Fibroblast of skin of right biceps (primary cell): ENCODE data around the gene XPNPEP2.

ENCODE experiments used
- DNase-seq: peaks from one replicate; pipeline ENCODE4 v3.0.0-alpha.2; 2013

XPNPEP2 gene

GRCh38 chrX:129781680-129782495 is 43.1 kb downstream of the XPNPEP2 start:
- no peak for DNase-seq

GRCh38 chrX:129782706-129783105 is 43.9 kb downstream of the XPNPEP2 start:
- no peak for DNase-seq

GRCh38 chrX:129783291-129783713 is 44.5 kb downstream of the XPNPEP2 start:
- DNase-seq = no peak

DNA sequence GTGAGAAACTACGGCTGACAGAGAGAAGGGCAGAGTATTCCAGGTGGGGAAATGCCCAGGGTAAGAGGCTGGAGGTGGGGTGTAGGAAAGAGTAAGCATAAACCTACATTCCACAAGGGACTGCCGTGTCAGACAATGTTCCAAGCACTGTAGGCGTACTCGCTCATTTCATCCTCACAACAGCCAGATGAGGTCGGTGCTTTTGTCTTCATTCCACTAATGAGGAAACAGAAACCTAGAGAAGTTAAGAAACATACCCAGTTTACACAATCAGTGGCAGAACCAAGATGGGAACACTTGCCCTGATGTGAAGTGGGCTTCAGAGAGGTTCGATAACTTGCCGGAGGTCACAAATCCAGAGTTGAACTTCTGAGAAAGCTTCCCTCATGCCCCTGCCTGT is 45.6 kb downstream of the XPNPEP2 start:
- DNase-seq = no peak

DNA sequence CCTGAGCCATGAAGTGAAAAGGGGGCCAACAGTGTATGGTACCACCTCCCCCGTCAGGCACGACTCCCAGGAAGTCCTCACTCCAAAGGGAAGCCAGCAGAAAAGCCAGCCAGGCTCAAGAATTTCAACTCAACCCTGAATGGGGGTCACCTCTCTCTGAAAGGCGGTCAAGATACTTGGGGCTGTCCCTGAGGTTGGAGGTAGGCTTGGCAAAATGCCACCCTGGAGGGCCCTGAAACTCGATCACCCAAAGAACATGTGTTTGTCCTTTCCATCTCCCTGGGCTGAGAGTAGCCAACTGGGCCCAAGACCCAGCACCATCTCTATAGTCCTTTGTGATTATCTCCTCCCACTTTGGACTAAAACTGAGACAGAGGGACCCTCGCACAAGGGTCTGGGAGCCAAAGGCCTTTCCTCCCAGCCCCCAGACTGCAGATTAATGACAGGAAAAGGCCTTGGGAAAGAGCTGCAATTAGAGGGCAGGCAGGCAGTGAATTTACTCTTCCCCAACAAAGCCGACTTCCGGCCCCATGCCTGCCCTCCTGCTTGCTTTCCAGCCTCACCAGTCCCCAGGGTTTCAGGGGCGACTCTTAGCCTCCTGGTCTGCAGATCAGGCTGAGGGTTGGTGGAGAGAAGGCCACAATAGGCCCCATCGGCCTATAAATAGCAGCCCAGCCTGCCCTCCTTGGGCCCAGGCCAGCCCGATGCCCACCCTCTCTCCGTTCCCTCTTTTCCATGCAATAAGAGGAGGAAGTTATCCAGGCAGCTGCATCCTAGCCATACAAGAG is 46.6 kb downstream of the XPNPEP2 start:
- no peak for DNase-seq

- no peak for DNase-seq
Measured at GRCh38 chrX:129786210-129786651, 47.5 kb downstream of the XPNPEP2 start.

DNA sequence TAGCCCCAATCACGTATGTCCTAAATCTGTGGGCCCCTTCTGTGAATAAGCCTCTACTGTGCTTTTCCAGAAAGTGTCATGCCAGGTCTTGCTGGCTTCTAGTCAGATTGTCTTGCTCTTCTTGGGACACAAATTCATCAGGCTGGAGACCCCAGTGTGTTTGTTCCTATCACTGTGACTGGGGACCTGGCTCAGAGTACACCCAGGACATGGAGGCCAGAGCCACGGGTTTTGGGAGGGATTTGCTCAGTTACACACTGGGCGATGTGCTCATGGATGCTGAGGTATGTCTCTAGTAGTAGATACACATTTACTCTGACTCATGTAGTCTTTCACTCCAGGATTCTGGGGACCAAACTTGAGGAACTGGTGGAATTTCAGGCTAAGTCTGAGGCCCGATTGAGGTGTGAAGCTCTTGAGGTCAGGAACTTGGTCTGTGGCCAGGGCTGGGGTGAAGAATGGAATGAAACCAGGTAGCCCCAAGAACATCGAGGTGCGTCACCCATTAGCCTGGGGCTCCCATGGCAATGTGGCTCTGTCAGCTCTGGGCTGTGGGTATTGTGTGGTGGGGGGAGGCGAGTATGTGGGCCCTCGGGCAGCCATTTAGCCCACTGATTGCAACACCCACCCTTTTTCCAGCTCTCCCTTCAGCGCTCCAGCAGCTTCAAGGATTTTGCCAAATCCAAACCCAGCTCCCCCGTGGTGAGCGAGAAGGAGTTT is 48.7 kb downstream of the XPNPEP2 start:
- DNase-seq = no peak

DNA sequence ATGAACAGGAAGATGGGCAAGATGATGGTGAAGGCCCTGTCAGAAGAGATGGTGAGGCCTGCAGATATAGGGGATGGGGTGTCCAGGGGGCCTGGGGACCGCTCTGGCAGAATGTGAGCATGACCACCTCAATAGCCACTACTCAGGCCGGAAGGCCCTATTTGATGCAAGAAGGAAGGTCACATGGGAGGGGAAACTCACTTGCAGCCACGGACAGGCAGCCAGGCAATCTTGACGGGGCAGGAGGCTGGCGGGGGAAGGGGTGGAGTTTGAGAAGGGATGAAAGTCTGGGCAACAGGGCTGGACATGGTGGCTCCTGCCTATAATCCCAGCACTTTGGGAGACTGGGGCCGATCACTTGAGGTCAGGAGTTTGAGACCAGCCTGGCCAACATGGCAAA is 49.7 kb downstream of the XPNPEP2 start:
- DNase-seq = no peak

GRCh38 chrX:129790146-129790545 is 51.4 kb downstream of the XPNPEP2 start:
- DNase-seq = no peak

GRCh38 chrX:129790808-129791207 is 52.0 kb downstream of the XPNPEP2 start:
- DNase-seq = no peak

DNA sequence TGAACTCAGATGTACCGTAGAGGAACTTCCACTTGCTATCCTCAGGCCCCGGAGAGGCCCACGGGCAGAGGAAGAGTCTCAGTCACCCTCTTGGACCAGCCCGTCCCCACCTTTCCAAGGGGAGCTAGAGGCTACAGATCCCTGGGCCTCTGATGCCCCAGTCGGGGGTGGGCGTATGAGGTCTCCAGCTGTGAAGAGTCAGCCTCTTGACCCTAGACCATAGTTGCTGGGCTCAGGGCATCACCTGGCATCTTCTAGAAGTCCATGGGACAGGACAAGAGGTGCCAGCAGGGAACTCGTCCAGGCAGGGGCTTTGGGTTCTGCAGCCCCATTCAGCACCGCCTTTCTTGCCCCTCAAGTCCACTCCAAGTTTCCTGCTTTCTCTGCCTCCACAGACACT is 52.6 kb downstream of the XPNPEP2 start:
- DNase-seq = no peak

DNA sequence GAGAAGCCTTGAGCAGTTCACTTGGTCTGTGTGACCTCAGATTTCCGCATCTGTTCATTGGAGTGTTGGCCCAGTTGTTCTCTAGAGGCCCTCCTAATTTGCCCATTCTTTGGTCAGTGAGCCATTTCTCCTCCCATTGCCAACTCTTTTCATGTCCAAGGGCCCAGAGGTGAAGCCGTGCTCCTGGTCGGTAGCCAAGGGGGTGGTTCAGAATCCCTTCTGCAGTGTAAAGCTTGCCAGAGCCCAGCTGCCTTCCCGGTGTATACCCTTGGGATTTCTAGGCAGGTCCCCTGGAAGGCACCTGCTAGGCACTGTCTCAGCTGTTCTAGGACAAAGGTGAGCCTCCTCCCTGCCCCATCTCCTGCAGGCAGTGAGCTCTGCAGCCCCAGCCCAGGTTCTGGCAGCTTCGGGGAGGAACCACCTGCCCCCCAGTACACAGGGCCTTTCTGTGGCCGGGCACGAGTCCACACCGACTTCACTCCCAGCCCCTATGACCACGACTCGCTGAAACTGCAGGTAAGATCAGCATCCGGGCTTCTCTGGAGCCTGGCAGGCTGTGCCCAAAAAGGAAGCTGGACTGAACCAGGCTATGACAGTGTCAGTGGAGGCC is 53.3 kb downstream of the XPNPEP2 start:
- no peak for DNase-seq

GRCh38 chrX:129792586-129793291 is 54.0 kb downstream of the XPNPEP2 start:
- DNase-seq = no peak

DNA sequence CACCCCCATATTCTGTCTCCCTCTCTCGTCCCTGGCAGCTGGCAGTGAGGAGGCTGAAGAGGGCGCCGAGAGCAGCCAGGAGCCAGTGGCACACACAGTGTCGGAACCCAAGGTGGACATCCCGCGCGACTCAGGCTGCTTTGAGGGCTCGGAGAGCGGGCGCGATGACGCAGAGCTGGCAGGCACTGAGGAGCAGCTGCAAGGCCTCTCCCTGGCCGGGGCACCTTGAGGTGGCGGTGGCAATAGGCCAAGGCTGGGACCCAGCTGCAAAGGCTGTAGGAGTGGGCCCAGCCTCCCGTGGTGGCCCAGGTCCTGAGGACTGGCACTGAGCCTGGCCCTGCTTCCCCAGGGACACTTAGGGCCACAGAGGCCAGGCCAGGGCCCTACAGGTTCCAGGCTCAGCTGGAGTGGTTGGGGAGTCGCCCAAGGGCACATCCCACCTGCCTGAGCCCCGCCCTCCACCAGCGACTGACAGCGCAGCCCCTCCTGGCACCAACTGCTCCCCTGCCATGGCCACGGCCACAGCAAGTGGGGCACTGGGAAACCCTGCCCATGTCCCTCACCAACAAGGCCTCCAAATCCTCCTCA is 54.9 kb downstream of the XPNPEP2 start:
- no peak for DNase-seq

DNA sequence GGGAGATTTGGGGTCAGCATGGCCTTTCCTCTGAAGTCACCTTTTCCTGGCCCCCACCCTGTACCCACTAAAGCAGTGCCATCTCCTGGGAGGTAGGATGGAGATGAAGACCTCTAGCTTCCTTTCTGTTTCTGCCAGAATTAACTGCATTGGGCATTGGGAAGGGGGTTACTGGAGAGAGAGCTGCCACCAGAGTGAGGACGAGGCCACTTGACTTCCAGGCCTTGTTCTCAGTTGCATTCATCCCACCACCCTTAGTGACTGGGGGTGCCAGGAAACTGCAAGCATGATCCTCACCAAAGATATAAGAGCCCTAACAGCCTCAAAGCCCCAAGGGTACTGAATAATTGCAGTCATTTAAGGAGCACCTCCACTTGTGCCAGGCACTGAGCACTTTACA is 56.8 kb downstream of the XPNPEP2 start:
- no peak for DNase-seq

- DNase-seq = no peak
Measured at GRCh38 chrX:129797251-129797906, 58.6 kb downstream of the XPNPEP2 start.

- no peak for DNase-seq
Measured at GRCh38 chrX:129798456-129798855, 59.7 kb downstream of the XPNPEP2 start.

DNA sequence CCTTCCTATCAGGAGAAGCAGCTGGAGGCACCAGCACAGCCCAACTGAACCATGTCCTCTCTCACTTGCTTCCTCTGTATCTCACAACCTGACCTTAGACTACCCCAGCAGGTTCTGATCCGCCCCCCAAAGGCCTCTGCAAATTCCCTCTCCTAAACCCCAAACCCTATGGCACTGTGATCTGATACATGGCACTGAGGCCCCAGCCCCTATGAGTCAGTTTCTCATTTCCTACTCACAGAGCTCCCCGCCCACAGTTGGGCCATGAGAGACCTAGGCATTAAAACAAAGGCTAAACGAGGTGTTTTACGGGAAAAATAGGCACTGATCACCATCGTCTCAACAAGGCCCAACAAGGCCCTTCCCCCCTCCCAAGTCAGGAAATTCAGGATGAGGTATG is 60.1 kb downstream of the XPNPEP2 start:
- no peak for DNase-seq

- no peak for DNase-seq
Measured at GRCh38 chrX:129800186-129800585, 61.4 kb downstream of the XPNPEP2 start.

DNA sequence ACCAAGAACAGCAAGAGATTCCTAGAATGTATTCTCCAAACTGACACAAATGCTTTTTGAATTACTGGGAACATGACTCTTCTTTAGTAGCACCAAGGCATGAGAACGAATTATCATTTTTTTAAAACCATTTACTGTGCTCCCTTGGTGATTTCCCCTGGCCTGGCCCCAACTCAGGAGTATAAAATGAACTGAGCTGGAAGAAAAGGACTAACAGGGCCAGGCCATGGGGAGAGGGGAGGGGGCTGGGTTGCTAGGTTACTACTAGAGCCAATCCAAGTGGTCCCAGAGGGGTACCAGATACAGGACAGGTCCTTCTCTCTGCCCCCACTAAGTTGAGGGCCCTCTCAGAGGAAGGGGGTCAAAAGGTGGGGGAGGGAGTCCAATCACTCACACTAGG is 64.1 kb downstream of the XPNPEP2 start:
- DNase-seq = no peak

GRCh38 chrX:129804806-129805205 is 66.0 kb downstream of the XPNPEP2 start:
- DNase-seq = no peak
